Measurements from ENCODE around the gene TNRC6C.

Gene TNRC6C

GRCh38 chr17:77926981-77927380 is 31.5 kb upstream of the TNRC6C start:
- TF ChIP-seq CTCF (IDR thresholded peaks at IDR 0.05; ENCODE audit: extremely low read depth, missing control alignments): no peak
- DNase-seq (ENCODE audit: low spot score): no peak

- TF ChIP-seq CTCF (IDR thresholded peaks at IDR 0.05; ENCODE audit: extremely low read depth, missing control alignments): no peak
- no peak for DNase-seq (ENCODE audit: low spot score)
These were observed 30.6 kb upstream of the TNRC6C start for GRCh38 chr17:77927777-77928518.

GRCh38 chr17:77928519-77929179 is 29.9 kb upstream of the TNRC6C start:
- DNase-seq (ENCODE audit: low spot score): no peak
- no peak for TF ChIP-seq CTCF (IDR thresholded peaks at IDR 0.05; ENCODE audit: extremely low read depth, missing control alignments)

DNA sequence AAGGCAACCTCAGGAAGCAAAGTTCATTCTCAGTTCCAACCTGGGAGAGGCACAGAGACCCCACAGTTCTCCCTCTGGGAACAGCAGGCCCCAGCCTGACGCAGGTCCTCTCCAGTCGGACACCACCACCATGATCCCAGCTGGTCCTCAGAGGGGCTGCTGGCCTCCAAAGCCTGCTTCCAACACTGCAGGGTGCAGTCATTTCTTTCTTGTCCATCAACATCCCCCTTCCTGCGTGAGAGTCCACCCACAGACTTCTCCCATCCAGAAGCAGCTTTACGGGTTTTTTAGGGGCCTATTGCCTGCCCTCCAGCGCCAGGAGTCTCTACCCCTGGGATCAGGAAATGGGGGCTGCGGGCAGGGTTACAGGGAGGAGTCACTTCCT is 29.3 kb upstream of the TNRC6C start:
- DNase-seq (ENCODE audit: low spot score): no peak
- no peak for TF ChIP-seq CTCF (IDR thresholded peaks at IDR 0.05; ENCODE audit: extremely low read depth, missing control alignments)

DNA sequence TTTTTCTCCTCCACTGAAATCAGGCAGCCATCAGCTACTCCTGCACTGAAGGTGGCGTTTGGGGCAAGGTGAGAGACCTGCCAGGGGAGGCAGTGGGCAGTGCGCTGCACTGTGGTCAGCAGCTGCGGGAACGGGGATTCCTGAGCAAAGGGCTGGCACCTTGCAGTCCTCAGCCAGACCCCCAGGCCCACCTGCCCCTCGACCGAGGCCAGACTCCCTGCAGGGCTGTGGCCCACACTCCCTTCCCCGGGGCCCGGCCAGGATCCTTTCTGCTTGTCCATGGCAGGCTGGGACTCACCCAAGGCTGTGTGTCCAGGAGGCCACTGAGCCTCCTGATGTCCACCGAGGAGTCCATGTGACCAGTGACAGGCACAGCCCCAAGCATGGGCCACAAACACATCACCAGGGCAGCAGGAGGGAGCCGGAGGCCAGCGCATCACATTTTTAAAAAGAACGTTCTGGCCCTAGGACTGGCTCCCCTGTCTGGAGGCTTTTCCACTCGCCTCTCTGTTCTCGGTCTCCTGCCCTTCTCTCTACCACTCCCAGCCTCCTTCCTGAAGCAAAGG is 28.5 kb upstream of the TNRC6C start:
- no peak for DNase-seq (ENCODE audit: low spot score)
- no peak for TF ChIP-seq CTCF (IDR thresholded peaks at IDR 0.05; ENCODE audit: extremely low read depth, missing control alignments)

GRCh38 chr17:77930780-77931768 is 27.4 kb upstream of the TNRC6C start:
- TF ChIP-seq CTCF (IDR thresholded peaks at IDR 0.05; ENCODE audit: extremely low read depth, missing control alignments): no peak
- no peak for DNase-seq (ENCODE audit: low spot score)

All from GM20000 (cell line).